Ammon's horn (tissue), 1 donor: ENCODE results near the gene RPS6KB1.
A peak's percentile ranks its signal among the peaks of the same experiment; 100 is the strongest.
"Not testable (repeated sequence)": the region's sequence is repeated elsewhere in the genome, so short reads cannot be mapped to it uniquely, and the experiment has no call there.

Experiments used
- DNase-seq: peaks from one replicate; pipeline ENCODE4 v3.0.0-alpha.2; 2016; ENCODE audit warnings: low spot score

The RPS6KB1 gene

DNA sequence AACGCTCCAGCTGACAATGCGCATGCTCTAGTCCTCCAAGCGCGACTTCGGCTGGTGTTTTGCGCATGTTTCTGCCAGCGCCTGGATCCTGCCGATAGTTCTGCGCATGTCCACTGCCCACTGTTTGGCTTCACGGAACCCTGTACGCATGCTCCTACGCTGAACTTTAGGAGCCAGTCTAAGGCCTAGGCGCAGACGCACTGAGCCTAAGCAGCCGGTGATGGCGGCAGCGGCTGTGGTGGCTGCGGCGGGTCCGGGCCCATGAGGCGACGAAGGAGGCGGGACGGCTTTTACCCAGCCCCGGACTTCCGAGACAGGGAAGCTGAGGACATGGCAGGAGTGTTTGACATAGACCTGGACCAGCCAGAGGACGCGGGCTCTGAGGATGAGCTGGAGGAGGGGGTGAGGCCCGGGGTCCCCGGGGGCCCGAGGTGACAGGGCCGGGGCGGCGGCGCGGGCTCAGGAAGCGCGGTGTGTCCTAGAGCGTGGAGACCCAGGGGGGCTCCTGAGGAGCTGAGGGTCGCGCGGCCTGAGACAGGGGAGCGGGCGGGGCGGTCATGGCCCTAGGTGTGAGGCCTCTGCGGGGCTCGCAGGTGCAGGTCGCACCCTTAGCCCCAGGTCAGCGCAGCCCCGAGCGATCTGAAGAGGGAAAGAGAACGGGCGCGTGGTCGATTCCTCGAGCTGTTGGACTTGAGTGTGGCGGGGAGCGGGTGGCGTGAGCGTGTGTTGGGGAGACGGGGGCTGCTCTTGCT lies at the start of gene RPS6KB1, which contains the start of gene TUBD1:
RPS6KB1 (plus strand) TSS at position 198 of the 752 bp plus-strand sequence; CDS start at position 262, 64 bp downstream.
TUBD1 (minus strand) TSS at position 20 of the 752 bp plus-strand sequence. CDS start 1,941 bp downstream, outside the sequence.
- DNase-seq = peak; percentile 99

DNA sequence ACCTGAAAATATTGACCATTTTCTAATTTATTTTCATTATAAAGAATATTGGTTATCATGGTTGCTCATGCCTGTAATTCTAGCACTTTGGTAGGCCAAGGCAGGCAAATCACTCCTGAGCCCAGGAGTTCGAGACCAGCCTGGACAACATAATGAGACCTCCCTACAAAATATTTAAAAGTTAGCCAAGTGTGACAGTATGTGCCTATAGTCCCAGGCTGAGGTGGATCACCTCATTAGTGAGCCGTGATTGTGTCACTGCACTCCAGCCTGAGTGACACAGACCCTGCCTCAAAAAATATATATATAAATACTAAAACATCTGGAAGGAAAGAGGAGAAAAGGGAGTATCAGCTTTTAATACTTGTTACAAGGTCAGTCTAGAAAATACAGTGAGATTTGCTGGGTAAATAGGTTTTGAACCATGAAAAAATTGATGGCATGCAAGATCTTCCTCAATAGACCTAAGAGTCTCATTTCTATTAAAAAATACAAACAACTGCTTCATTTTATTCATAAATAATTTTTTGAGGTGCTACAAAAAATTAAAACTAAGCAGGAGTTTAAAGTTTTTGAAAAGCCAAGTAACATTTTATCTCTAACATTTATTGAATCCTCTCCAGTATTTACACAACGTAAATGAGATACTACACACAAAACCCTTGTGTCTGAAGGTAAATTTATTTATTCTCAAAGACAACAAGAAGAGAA lies 47.9 kb upstream of the RPS6KB1 start:
- DNase-seq = no peak

- DNase-seq = peak; percentile 47
Observed at GRCh38 chr17:59845595-59846393, 47.1 kb upstream of the RPS6KB1 start.

DNA sequence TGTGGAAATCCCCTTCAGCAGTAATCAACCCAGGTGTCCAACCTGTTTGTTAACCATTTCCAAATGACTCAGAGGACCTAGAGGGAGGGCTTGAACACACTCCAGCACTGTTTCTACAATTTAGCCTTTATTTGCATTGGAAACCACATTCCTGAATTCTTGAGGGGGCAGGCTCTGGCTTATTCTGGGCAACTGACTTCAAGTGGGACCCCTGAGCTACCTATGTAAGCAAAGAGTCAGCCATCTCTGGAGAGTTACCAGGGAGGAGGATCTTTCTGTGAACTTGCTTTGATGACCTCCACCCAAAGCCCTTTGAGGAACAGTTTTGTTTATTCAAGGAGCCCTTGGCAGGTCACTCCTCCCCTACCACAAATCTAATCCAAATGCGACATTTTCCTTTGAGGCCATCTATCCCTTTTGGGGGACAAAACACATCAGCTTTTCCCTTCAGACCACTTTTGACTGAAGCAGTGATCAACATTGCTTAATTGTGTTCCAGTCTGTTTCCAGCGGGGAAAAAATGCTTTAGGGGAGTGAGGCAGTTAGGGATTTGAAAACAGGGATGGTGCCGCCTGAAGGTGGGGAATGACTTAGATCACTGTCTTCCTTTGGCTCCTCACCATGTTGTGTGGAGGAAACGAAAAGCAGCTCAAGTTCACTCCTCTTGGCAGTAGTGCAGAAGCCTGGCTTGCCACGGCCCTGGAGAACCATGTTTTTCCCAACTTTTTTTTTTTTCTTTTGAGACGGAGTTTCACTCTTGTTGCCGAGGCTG lies 46.3 kb upstream of the RPS6KB1 start:
- peak; percentile 25 for DNase-seq

- DNase-seq = no peak
Observed at GRCh38 chr17:59848385-59848668, 44.6 kb upstream of the RPS6KB1 start.

GRCh38 chr17:59848778-59849177 lies 44.1 kb upstream of the RPS6KB1 start:
- peak; percentile 22 for DNase-seq

DNA sequence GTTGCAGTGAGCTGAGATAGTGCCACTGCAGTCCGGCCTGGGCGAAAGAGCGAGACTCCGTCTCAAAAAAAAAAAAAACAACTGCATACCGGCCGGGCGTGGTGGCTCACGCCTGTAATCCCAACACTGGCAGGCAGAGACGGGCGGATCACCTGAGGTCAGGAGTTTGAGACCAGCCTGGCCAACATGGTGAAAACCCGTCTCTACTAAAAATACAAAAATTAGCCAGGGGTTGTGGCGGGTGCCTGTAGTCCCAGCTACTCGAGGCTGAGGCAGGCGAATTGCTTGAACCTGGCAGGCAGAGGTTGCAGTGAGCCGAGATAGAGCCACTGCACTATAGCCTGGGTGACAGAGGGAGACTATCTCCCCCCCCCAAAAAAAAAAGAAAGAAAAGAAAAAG lies 42.6 kb upstream of the RPS6KB1 start:
- not testable (repeated sequence) for DNase-seq

- DNase-seq = no peak
Observed at GRCh38 chr17:59851439-59852375, 41.2 kb upstream of the RPS6KB1 start.

GRCh38 chr17:59852847-59853167 lies 40.1 kb upstream of the RPS6KB1 start:
- not testable (repeated sequence) for DNase-seq

- DNase-seq = no peak
Observed at GRCh38 chr17:59853168-59853918, 39.6 kb upstream of the RPS6KB1 start.

GRCh38 chr17:59853919-59854729 lies 38.8 kb upstream of the RPS6KB1 start:
- not testable (repeated sequence) for DNase-seq

- no peak for DNase-seq
Observed at GRCh38 chr17:59856859-59857794, 35.8 kb upstream of the RPS6KB1 start.

- DNase-seq = no peak
Observed at GRCh38 chr17:59858167-59858816, 34.6 kb upstream of the RPS6KB1 start.

- no peak for DNase-seq
Observed at GRCh38 chr17:59858932-59859331, 34.0 kb upstream of the RPS6KB1 start.

- DNase-seq = peak; percentile 43
Observed at GRCh38 chr17:59859444-59860025, 33.4 kb upstream of the RPS6KB1 start.

DNA sequence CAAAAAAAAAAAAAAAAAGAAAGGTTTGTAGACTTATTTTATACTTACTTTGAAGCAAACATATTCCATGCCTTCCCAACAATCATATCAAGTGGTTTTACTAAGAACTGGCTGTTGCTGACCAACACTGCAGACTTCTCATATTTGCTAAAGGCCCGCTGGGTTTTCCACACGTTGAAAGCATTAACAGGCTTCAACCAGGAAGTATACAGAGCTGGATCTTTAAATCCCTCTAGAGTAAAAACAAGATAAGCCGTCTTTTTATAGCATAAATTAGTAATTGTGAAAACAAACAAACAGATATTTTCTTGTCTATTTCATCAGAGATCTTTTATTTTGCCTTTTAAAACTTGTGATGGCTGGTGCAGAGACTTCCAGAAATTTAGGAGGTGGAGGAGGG lies 29.3 kb upstream of the RPS6KB1 start:
- DNase-seq = no peak

DNA sequence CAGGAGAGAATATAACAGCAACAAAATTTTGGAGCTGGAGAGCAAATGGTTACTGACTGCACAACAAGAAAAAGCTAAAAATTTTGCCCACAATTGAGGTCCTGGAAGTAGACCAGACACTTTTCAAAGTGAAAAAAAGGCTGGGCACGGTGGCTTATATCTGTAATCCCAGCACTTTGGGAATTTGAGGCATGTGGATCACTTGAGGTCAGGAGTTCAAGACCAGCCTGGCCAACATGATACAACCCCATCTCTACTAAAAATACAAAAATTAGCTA lies 23.0 kb upstream of the RPS6KB1 start:
- no peak for DNase-seq
